SK-MEL-5 (cell line): ENCODE results near the gene NAXD. TPM values are rescaled to one million over a fixed set of nuclear protein-coding genes. Genes with fewer than 3 reads are reported as not detected.

Experiments used
- total RNA-seq: library from RNA; depleted of rRNA; stranded (reverse); fragments of >200 nt; shearing (Covaris generic); gene quantifications from 2 replicates; pipeline ENCODE4 v1.2.3, GENCODE V29; 2014; rRNA removed

The NAXD gene
- total RNA-seq, 1 experiment from 2014 or later: 17.7 TPM

Other genes starting within 250 kb of the NAXD start
- gene RAB20, start 53.8 kb upstream of the NAXD start, total RNA-seq: 21.0 and 26.7 TPM in 2 replicates
- gene CARS2, start 90.6 kb downstream of the NAXD start, total RNA-seq: 45.6 and 55.4 TPM in 2 replicates
- gene ING1, start 98.2 kb downstream of the NAXD start, total RNA-seq: 6.6 and 8.3 TPM in 2 replicates